ENCODE results near the gene PLK3.

DNA sequence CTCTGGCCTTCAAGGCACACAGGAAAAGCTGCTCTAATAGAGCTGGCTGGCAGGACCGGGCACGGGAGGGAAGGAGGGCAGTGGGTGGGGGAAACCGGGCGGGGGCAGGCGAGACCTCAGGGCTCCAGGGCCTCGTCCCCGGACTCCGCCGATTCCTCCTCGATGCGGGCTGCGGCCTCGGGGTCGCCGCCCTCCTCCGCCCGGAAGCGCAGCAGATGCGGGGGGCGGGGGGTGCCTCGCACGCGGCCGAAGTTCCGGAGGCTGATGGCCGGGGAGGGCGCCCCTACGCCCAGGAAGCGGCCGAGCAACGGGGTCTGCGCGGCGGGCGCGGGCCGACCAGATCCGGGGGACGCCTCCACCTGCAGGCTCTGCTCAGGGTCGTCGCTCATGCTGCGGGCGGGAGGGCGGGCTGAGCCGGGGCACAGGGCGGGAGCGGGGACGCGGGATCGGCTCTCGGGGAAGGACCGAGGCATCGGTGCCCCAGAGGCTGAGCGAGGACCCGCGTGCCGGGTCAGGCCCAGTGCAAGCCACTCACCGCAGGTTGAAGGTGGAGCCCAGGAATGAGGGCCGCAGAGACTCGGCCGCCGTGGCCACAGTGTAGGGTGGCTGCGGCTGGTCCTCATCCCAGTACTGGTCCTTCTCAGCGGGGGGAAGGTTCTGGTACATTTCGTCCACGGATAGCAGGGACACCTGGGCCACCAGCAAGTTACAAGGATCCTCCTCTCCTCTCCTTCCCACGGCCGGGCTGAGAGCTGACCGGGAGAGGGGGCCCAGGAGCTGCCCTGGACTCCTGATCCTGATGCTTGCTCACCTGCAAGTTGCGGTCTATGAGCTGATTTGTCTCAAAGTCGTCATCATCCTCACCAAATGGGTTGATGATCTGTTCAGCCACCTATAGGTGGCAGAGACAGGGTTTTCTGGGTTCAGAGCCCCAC is 15.8 kb upstream of the PLK3 start:
- TF ChIP-seq, protein P1, sequence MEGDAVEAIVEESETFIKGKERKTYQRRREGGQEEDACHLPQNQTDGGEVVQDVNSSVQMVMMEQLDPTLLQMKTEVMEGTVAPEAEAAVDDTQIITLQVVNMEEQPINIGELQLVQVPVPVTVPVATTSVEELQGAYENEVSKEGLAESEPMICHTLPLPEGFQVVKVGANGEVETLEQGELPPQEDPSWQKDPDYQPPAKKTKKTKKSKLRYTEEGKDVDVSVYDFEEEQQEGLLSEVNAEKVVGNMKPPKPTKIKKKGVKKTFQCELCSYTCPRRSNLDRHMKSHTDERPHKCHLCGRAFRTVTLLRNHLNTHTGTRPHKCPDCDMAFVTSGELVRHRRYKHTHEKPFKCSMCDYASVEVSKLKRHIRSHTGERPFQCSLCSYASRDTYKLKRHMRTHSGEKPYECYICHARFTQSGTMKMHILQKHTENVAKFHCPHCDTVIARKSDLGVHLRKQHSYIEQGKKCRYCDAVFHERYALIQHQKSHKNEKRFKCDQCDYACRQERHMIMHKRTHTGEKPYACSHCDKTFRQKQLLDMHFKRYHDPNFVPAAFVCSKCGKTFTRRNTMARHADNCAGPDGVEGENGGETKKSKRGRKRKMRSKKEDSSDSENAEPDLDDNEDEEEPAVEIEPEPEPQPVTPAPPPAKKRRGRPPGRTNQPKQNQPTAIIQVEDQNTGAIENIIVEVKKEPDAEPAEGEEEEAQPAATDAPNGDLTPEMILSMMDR (IDR thresholded peaks at IDR 0.05): peak; percentile 17
- no peak for TF ChIP-seq EZH2 (IDR thresholded peaks at IDR 0.05)

Measured in neural progenitor cell (in vitro differentiated cells).